ENCODE data around the gene RPL36AL. TPM values are rescaled to one million over a fixed set of nuclear protein-coding genes. Genes with fewer than 3 reads are reported as not detected.

RPL36AL gene
- total RNA-seq (2022; extraction: Qiagen RNA extraction), result 408 to 486 TPM (median 420 TPM) in 5 replicates

GRCh38 chr14:49620182-49621113 lies at the start of gene RPL36AL, which contains the start of gene MGAT2:
RPL36AL (minus strand) TSS chr14:49620626; CDS start chr14:49619104, 1,522 bp downstream.
MGAT2 (plus strand) TSS chr14:49620799; CDS start chr14:49621269, 470 bp downstream.

GRCh38 chr14:49634547-49635334 lies 14.3 kb upstream of the RPL36AL start, which contains the start of gene DNAAF2:
DNAAF2 (minus strand) TSS chr14:49635244; CDS start chr14:49635149, 95 bp downstream.

GRCh38 chr14:49598485-49599300 lies 21.7 kb downstream of the RPL36AL start, which contains the start of gene LRR1:
LRR1 (plus strand) TSS chr14:49598940; CDS start chr14:49599021, 81 bp downstream.

GRCh38 chr14:49585803-49586672 lies 34.4 kb downstream of the RPL36AL start, which contains the start of gene RPS29:
RPS29 (minus strand) TSS chr14:49586380; CDS start chr14:49586346, 34 bp downstream.

Other genes starting within 250 kb of the RPL36AL start
- 4,110 to 4,748 TPM (median 4,434 TPM) in 5 replicates for gene RPS29, start 34.2 kb downstream of the RPL36AL start, total RNA-seq (2022; extraction: Qiagen RNA extraction)
- 44.9 to 51.3 TPM (median 47.8 TPM) in 5 replicates for gene LRR1, start 21.7 kb downstream of the RPL36AL start, total RNA-seq (2022; extraction: Qiagen RNA extraction)
- 48.6 to 54.4 TPM (median 51.1 TPM) in 5 replicates for gene MGAT2, start 173 bp upstream of the RPL36AL start, total RNA-seq (2022; extraction: Qiagen RNA extraction)
- gene DNAAF2, start 14.6 kb upstream of the RPL36AL start, total RNA-seq (2022; extraction: Qiagen RNA extraction), result 11.2 to 11.4 TPM (median 11.3 TPM) in 5 replicates
- gene POLE2, start 67.6 kb upstream of the RPL36AL start, total RNA-seq (2022; extraction: Qiagen RNA extraction), result 10.4 to 14.2 TPM (median 12.4 TPM) in 5 replicates
- gene KLHDC1, start 72.5 kb upstream of the RPL36AL start, total RNA-seq (2022; extraction: Qiagen RNA extraction), result 0.09 to 0.54 TPM (median 0.25 TPM) in 5 replicates
- gene KLHDC2, start 147.5 kb upstream of the RPL36AL start, total RNA-seq (2022; extraction: Qiagen RNA extraction), result 31.4 to 34.2 TPM (median 33.0 TPM) in 5 replicates
- gene NEMF, start 232.2 kb upstream of the RPL36AL start, total RNA-seq (2022; extraction: Qiagen RNA extraction), result 24.1 to 38.0 TPM (median 29.8 TPM) in 5 replicates

All from A549 treated with AZD2906 at 1 μM for 4 hours (cell line).